Mesenchymal stem cell (in vitro differentiated cells and primary cell): ENCODE measurements around the gene TOR4A.

Source experiments
- DNase-seq: peaks from one replicate; pipeline ENCODE4 v3.0.0-alpha.2; 2013
- H2AFZ ChIP-seq: one replicate; pipeline ENCODE4 v1.6.1; 2013; ENCODE audit warnings: low read depth, mild to moderate bottlenecking, control low read depth, inconsistent platforms, low read length, moderate library complexity
- H2AK5ac ChIP-seq: 2 replicates; pipeline ENCODE4 v1.6.1; 2013; ENCODE audit warnings: low read length, moderate library complexity, mild to moderate bottlenecking, inconsistent platforms; ENCODE audit not compliant: severe bottlenecking
- H2BK120ac ChIP-seq: one replicate; pipeline ENCODE4 v1.6.1; 2013; ENCODE audit warnings: low read depth, mild to moderate bottlenecking, inconsistent platforms, low read length, moderate library complexity
- H2BK12ac ChIP-seq, 2 experiments: one replicate each; pipeline ENCODE4 v1.6.1; 2013; ENCODE audit warnings: inconsistent platforms in 2 of 2, low read length in 2 of 2, mild to moderate bottlenecking in 2 of 2, moderate library complexity in 2 of 2, control low read depth in 1 of 2
- H2BK15ac ChIP-seq: one replicate; pipeline ENCODE4 v1.6.1; 2013; ENCODE audit warnings: mild to moderate bottlenecking, low read depth, inconsistent platforms; ENCODE audit not compliant: poor library complexity, severe bottlenecking
- H2BK5ac ChIP-seq: 2 replicates; pipeline ENCODE4 v1.6.1; 2013; ENCODE audit warnings: low read depth, mild to moderate bottlenecking, low read length, control low read depth, inconsistent platforms; ENCODE audit not compliant: poor library complexity, severe bottlenecking
- H3K14ac ChIP-seq, 2 experiments: one replicate each; pipeline ENCODE4 v1.6.1; 2013; ENCODE audit warnings: inconsistent platforms in 2 of 2, low read length in 2 of 2, control low read depth in 1 of 2, mild to moderate bottlenecking in 1 of 2, moderate library complexity in 1 of 2
- H3K18ac ChIP-seq, 2 experiments: one replicate each; pipeline ENCODE4 v1.6.1; 2013; ENCODE audit warnings: inconsistent platforms in 2 of 2, low read length in 2 of 2, control low read depth in 1 of 2, low read depth in 1 of 2, mild to moderate bottlenecking in 1 of 2
- H3K23ac ChIP-seq, 2 experiments: one replicate each; pipeline ENCODE4 v1.6.1; 2013; ENCODE audit warnings: inconsistent platforms in 2 of 2, low read length in 2 of 2, mild to moderate bottlenecking in 2 of 2, moderate library complexity in 2 of 2, control low read depth in 1 of 2
- H3K27ac ChIP-seq: 2 replicates; pipeline ENCODE4 v1.5.1; 2013; ENCODE audit warnings: mild to moderate bottlenecking, moderate library complexity, low read length, control low read depth, inconsistent platforms; ENCODE audit not compliant: poor library complexity, severe bottlenecking
- H3K27me3 ChIP-seq, 2 experiments: 2 replicates each; pipeline versions ENCODE4 v1.6.1 to v1.7.0; 2013; ENCODE audit warnings: low read length in 2 of 2, mild to moderate bottlenecking in 2 of 2, moderate library complexity in 2 of 2, control low read depth in 1 of 2, inconsistent platforms in 1 of 2; ENCODE audit not compliant: control insufficient read depth in 1 of 2, insufficient read depth in 1 of 2
- H3K36me3 ChIP-seq, 2 experiments: 2 replicates each; pipeline versions ENCODE4 v1.6.1 to v1.7.0; 2013; ENCODE audit warnings: low read length in 2 of 2, control low read depth in 1 of 2, inconsistent platforms in 1 of 2, low read depth in 1 of 2, mild to moderate bottlenecking in 1 of 2; ENCODE audit not compliant: insufficient read depth in 2 of 2, control insufficient read depth in 1 of 2
- H3K4ac ChIP-seq, 2 experiments: one replicate each; pipeline ENCODE4 v1.6.1; 2013; ENCODE audit warnings: inconsistent platforms in 2 of 2, low read length in 2 of 2, mild to moderate bottlenecking in 2 of 2, moderate library complexity in 2 of 2, control low read depth in 1 of 2, low read depth in 1 of 2
- H3K4me1 ChIP-seq: 2 replicates; pipeline ENCODE4 v1.6.1; 2013; ENCODE audit warnings: low read depth, low read length, control low read depth; ENCODE audit not compliant: control insufficient read depth, insufficient read depth
- H3K4me2 ChIP-seq: 2 replicates; pipeline ENCODE4 v1.6.1; 2013; ENCODE audit warnings: low read length, mild to moderate bottlenecking, inconsistent platforms; ENCODE audit not compliant: poor library complexity, severe bottlenecking
- H3K4me3 ChIP-seq, 2 experiments: 2 replicates each; pipeline versions ENCODE4 v1.5.1 to v1.7.0; 2013; ENCODE audit warnings: low read length in 2 of 2, mild to moderate bottlenecking in 2 of 2, control low read depth in 1 of 2, low read depth in 1 of 2; ENCODE audit not compliant: insufficient read depth in 1 of 2
- H3K79me1 ChIP-seq: replicated peaks from 2 replicates; pipeline ENCODE4 v1.6.1; 2013; ENCODE audit warnings: mild to moderate bottlenecking, control low read depth, low read length, inconsistent platforms; ENCODE audit not compliant: poor library complexity, severe bottlenecking
- H3K9ac ChIP-seq: 2 replicates; pipeline ENCODE4 v1.7.0; 2013; ENCODE audit warnings: mild to moderate bottlenecking, low read length, moderate library complexity
- H3K9me3 ChIP-seq: 2 replicates; pipeline ENCODE4 v1.7.0; 2013; ENCODE audit warnings: mild to moderate bottlenecking, low read length; ENCODE audit not compliant: control insufficient read depth
- H4K8ac ChIP-seq: one replicate; pipeline ENCODE4 v1.6.1; 2013; ENCODE audit warnings: inconsistent platforms, mild to moderate bottlenecking, low read length, moderate library complexity
- H4K91ac ChIP-seq: one replicate; pipeline ENCODE4 v1.6.1; 2013; ENCODE audit warnings: mild to moderate bottlenecking, low read length, inconsistent platforms
- WGBS: methylation state at CpG from one replicate; pipeline ENCODE4 v1.1.7; 2013; ENCODE audit warnings: mixed read lengths; 5-methylcytosine and 5-hydroxymethylcytosine counted together

TOR4A gene

DNA sequence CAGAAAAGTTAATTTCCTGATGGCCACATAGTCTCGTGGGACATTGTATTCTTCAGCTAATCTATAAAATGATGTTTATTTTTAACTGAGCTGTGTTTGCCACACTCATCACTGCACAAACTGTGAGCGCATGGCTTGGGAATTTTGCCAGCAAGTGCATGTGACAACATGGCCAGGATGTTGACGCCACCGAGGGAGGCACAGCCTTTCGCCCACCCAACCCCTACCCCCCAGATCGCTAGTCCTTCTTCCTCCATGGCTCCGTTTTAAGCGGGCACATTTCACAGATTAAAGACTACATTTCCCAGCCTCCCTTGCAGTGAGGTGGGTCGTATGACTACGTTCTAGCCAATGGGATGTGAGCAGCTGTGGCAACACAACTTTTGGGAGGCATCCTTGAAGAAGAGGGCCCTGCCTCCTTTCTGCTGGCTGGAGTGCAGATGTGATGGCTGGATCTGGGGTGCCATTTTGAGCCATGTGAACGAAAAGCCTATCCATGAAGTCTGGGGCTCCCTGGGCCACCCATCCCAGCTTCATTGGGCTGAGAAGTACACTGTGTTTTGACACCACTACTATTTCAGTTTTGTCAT, 16.7 kb downstream of the TOR4A start:
- Histone ChIP-seq H3K14ac (no peak overlapping the region), H2BK12ac (no peak overlapping the region), H4K91ac (no peak overlapping the region), H2BK15ac (no peak overlapping the region), H2BK120ac (no peak overlapping the region), H3K36me3 (peaks cover 0 to 4% of the 10 kb centered on the region in 2 experiments), H3K4me2 (no peak overlapping the region), H2BK5ac (no peak overlapping the region), H3K79me1 (no peaks in the 10 kb centered on the region), H3K23ac (no peak overlapping the region), H3K27ac (no peak overlapping the region), H3K18ac (no peak overlapping the region), H2AFZ (no peak overlapping the region), H3K4ac (no peak overlapping the region), H2AK5ac (no peak overlapping the region), H3K27me3 (peaks cover 48 to 58% of the 10 kb centered on the region in 2 experiments), H4K8ac (no peak overlapping the region), H3K4me1 (peaks cover 21% of the 10 kb centered on the region), H3K9ac (no peak overlapping the region), H3K4me3 (no peak overlapping the region), H3K9me3 (peaks cover 4% of the 10 kb centered on the region)
- 81% methylated on average over 10 of the region's 11 CpGs for WGBS
- peak; percentile 39 for DNase-seq

DNA sequence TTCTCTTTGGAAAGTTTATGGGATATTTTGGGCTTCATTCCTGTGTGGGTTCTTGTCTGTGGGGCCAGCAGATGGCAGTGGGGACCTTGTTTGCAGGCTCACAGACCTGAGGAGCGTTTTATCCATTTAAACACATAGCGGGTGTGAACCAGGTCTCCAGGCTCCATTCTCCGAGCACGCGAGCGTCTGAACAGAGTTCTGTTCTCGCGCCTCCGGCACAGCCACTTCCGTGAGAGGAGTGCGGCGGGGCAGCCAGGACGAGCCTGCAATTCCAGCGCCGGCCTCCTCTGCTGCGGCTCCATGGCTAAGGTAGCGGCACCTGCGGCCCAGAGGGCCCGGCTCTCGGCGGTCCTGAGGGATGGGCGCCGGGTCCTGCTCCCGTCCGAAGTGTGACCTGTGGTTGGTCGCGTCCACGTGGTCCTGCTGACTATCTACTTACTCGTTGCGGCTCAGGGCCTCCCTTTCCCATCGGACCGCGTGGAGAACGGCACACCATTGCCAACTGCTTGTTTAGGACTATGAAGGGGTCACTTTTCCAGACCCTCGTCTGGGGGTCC, 17.2 kb downstream of the TOR4A start:
- Histone ChIP-seq H3K23ac (no peak overlapping the region), H3K27ac (no peak overlapping the region), H3K4me2 (peak overlapping the region; percentile 71), H3K18ac (no peak overlapping the region), H2AK5ac (no peak overlapping the region), H3K9me3 (peaks cover 4% of the 10 kb centered on the region), H3K4me3 (no peak overlapping the region), H3K4me1 (peaks cover 21% of the 10 kb centered on the region), H2BK12ac (peak overlapping the region in 1 of 2 experiments; percentile 59), H2BK15ac (no peak overlapping the region), H3K79me1 (no peaks in the 10 kb centered on the region), H2BK120ac (no peak overlapping the region), H2AFZ (no peak overlapping the region), H4K8ac (peak overlapping the region; percentile 30), H4K91ac (peak overlapping the region; percentile 66), H3K9ac (no peak overlapping the region), H3K27me3 (peaks cover 54 to 63% of the 10 kb centered on the region in 2 experiments), H3K36me3 (peaks cover 0 to 4% of the 10 kb centered on the region in 2 experiments), H3K4ac (no peak overlapping the region), H3K14ac (no peak overlapping the region), H2BK5ac (no peak overlapping the region)
- WGBS: 16% methylated on average over 29 of the region's 35 CpGs
- peak; percentile 54 for DNase-seq

DNA sequence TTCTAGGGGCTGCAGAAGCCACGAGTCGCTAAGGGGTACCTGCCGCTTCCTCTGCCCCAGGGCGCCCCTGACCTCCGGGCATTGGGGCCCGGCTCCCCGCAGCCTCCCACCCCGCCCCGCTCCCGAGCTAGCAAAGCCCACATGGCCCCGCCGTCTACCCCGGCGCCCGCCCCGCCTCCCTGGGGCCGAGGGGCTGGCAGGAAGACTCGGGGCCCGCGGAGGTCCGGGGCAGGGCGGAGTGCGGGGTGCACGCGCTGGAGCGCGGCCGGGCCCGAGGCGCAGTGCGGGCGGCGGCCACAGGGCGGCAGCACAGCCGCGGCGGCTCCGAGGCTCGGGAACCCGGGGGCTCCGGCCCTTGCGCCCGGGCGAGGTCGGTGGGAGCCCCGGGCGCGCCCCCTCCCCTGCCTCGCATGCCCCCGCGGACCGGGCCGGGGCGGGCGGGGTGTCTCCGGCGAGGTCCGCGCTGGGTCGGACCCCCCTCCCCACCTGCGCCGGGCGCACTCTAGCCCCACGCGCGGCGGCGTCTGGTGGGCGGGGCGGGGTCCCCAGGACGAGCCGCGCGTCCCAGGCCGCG, 17.8 kb downstream of the TOR4A start:
- H3K36me3 ChIP-seq: peaks cover 0 to 4% of the 10 kb centered on the region in 2 experiments
- H3K9ac ChIP-seq: no peak overlapping the region

More for the DNA sequence above, 17.8 kb downstream of the TOR4A start:
- H3K79me1 ChIP-seq: no peaks in the 10 kb centered on the region
- H3K4me1 ChIP-seq: peaks cover 21% of the 10 kb centered on the region
- H2BK120ac ChIP-seq: peak overlapping the region; percentile 82
- no peak overlapping the region for H3K27ac ChIP-seq
- H3K23ac ChIP-seq: no peak overlapping the region
- H2BK15ac ChIP-seq: no peak overlapping the region
- H3K9me3 ChIP-seq: peaks cover 4% of the 10 kb centered on the region
- peak overlapping the region; percentile 71 for H3K4me2 ChIP-seq
- H4K8ac ChIP-seq: no peak overlapping the region
- no peak overlapping the region for H2BK5ac ChIP-seq
- no peak overlapping the region for H2AK5ac ChIP-seq
- H3K27me3 ChIP-seq: peaks cover 59 to 69% of the 10 kb centered on the region in 2 experiments
- 7% methylated on average over 39 of the region's 76 CpGs for WGBS
- H3K14ac ChIP-seq: peak overlapping the region in 1 of 2 experiments; percentile 51
- H3K4ac ChIP-seq: no peak overlapping the region
- H3K18ac ChIP-seq: peak overlapping the region in 1 of 2 experiments; percentile 48
- no peak overlapping the region for H2AFZ ChIP-seq
- peak overlapping the region in 1 of 2 experiments; percentile 48 for H3K4me3 ChIP-seq
- DNase-seq: no peak
- H2BK12ac ChIP-seq: no peak overlapping the region
- H4K91ac ChIP-seq: no peak overlapping the region
